A673 (cell line): Measurements from ENCODE around the gene SEC16A. TPM values are rescaled to one million over a fixed set of nuclear protein-coding genes. Genes with fewer than 3 reads are reported as not detected.

Source experiments
- BruUV-seq: library from RNA; stranded (reverse); fragments of 400-500 nt; replicated peaks from 2 replicates; lab custom pipeline; 2021; lab: Mats Ljungman, UMichigan
- CTCF ChIA-PET: fragments of 300-600 bp; sonication (Branson Sonifier 250); formaldehyde crosslinking; loops from one replicate; lab custom pipeline; 2022; ENCODE audit warnings: antibody characterized with exemption; lab: Charles Lee
- POLR2A ChIA-PET: fragments of 300-600 bp; sonication (Branson Sonifier 250); formaldehyde crosslinking; loops from one replicate; lab custom pipeline; 2022; ENCODE audit warnings: antibody characterized with exemption; ENCODE audit not compliant: low non-redundant PET; lab: Charles Lee
- DNase-seq: peaks from one replicate; pipeline ENCODE4 v3.0.0-alpha.2; 2015; ENCODE audit warnings: low spot score
- H3K27ac ChIP-seq: fragments of 200-600 bp; sonication (generic); 2 replicates; pipeline ENCODE4 v1.5.1; 2016; ENCODE audit warnings: mixed run types, low read depth, mild to moderate bottlenecking, mixed read lengths, antibody characterized with exemption, low read length; ENCODE audit not compliant: poor library complexity, severe bottlenecking
- H3K27me3 ChIP-seq: fragments of 200-600 bp; sonication (generic); replicated peaks from 2 replicates; pipeline ENCODE4 v1.6.1; 2017; ENCODE audit warnings: mixed run types, low read depth, mild to moderate bottlenecking, mixed read lengths, antibody characterized with exemption, low read length; ENCODE audit not compliant: insufficient read depth, poor library complexity
- H3K36me3 ChIP-seq: fragments of 200-600 bp; sonication (generic); 2 replicates; pipeline ENCODE4 v1.6.1; 2016; ENCODE audit warnings: mixed run types, mild to moderate bottlenecking, mixed read lengths, antibody characterized with exemption, low read length; ENCODE audit not compliant: insufficient read depth, poor library complexity, severe bottlenecking
- H3K4me1 ChIP-seq: fragments of 200-600 bp; sonication (generic); 2 replicates; pipeline ENCODE4 v1.6.1; 2017; ENCODE audit warnings: mixed run types, mild to moderate bottlenecking, mixed read lengths, antibody characterized with exemption, low read length; ENCODE audit not compliant: insufficient read depth, poor library complexity, severe bottlenecking
- H3K4me3 ChIP-seq: fragments of 200-600 bp; sonication (generic); 2 replicates; pipeline ENCODE4 v1.5.1; 2016; ENCODE audit warnings: low read depth, mixed run types, mild to moderate bottlenecking, mixed read lengths, low read length; ENCODE audit not compliant: poor library complexity, severe bottlenecking
- H3K9me3 ChIP-seq: fragments of 200-600 bp; sonication (generic); 2 replicates; pipeline ENCODE4 v1.6.1; 2016; ENCODE audit warnings: mixed run types, low read depth, mild to moderate bottlenecking, mixed read lengths, antibody characterized with exemption, low read length; ENCODE audit not compliant: poor library complexity, severe bottlenecking
- CTCF ChIP-seq: fragments of 300-800, 200-600 bp; sonication (generic); conservative IDR thresholded peaks from 2 replicates; pipeline ENCODE4 v1.5.1; 2017; ENCODE audit warnings: low read depth, mild to moderate bottlenecking, antibody characterized with exemption, low read length, moderate library complexity, mixed read lengths
- EZH2 ChIP-seq: fragments of 200-600 bp; sonication (generic); IDR thresholded peaks from 2 replicates; pipeline ENCODE4 v1.6.1; 2017; ENCODE audit warnings: borderline replicate concordance, low read depth, mild to moderate bottlenecking, mixed read lengths, antibody characterized with exemption, low read length; ENCODE audit not compliant: poor library complexity, severe bottlenecking
- intact Hi-C: fragments of 100-400 bp; cut with micrococcal nuclease; formaldehyde crosslinking; loops from one replicate; pipeline ENCODE4 v1.10.0; 2022; ENCODE audit not compliant: unreplicated experiment
- total RNA-seq: library from RNA; stranded (reverse); gene quantifications from 2 replicates; pipeline ENCODE4 v1.2.3, GENCODE V29; 2021

SEC16A gene
- total RNA-seq, 1 experiment from 2014 or later = 72.9 TPM

DNA sequence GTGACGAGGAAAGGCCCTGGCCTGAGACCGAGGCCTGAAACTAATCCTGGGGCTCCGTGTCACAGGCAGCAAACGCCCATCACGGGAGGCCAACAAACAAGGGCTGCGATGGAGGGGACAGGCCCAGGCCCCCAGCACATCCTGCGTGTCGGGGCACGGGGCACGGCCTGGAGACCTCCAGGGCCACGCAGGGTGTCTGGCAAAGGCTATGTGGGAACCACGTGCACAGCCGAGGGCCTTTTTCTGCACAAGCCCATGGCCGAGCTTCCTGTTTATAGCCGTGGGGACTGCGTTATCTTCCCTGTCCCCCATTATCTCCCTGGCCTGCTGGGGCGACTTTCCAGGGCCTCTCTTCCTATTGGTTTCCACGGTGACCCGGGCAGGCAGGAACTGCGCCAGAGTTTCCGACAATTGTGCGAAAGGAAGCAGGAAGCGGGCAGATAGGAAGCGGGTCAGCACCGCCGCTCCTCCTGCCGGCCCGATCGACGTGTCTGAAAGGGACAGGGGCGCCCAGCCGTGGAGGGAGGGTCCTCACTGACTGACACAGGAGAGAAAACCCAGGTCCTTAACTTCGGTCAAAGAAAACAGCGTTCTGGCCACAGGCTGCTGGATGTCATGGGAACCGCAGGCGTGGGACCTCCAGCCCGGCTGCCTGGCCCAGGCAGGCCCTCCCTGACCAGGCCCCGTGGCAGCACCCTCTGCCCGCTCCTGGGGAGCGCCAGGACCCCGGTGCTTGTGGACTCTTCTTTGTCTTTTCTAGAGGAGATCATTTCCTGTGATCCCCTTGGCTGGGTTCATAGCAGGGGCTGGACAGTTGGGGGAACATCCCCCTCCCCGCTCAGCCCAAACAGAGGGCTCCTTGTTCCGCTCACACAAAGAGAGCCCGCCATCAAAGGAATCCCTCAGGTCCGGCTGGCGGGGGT, 29.1 kb upstream of the SEC16A start:
- TF ChIP-seq CTCF (no peak), EZH2 (no peak)
- intact Hi-C loops = no loop called here
- H3K4me3 ChIP-seq = no peak overlapping the region
- ChIA-PET CTCF (no interaction called here), POLR2A (no interaction called here)
- no peak for DNase-seq
- H3K27ac ChIP-seq = no peak overlapping the region
- no peaks in the 10 kb centered on the region for H3K9me3 ChIP-seq
- H3K36me3 ChIP-seq = peaks cover 49% of the 10 kb centered on the region
- no peaks in the 10 kb centered on the region for H3K27me3 ChIP-seq
- BruUV-seq = no TSS peak
- no peaks in the 10 kb centered on the region for H3K4me1 ChIP-seq

DNA sequence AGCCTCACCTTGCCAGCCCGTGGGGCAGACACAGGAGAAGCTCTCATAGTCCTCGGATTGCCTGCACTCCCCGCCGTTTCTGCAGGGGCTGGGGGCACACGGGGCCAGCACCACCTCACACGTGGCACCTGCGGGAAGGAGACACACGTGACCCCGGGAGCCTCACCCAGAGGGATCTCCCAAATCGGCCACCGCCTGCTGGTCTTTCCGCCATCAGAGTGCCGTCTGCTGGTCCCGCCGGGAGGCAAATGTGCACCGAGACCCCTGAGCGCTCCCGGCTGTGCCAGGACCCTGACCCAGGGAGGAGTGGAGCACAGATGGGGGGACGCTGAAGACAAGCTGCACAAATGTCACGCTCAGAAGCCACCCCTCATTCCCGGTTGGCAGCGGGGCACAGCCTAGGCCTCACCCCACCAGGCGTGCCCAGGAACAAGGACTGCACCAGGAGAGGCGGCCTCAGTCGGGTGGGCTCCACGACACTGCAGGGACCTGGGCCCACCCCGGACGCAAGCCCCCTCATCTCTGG, 28.4 kb upstream of the SEC16A start:
- Histone ChIP-seq H3K27ac (no peak overlapping the region), H3K4me1 (no peaks in the 10 kb centered on the region), H3K9me3 (no peaks in the 10 kb centered on the region), H3K27me3 (no peaks in the 10 kb centered on the region), H3K36me3 (peaks cover 49% of the 10 kb centered on the region), H3K4me3 (no peak overlapping the region)
- TF ChIP-seq CTCF (no peak), EZH2 (no peak)
- POLR2A ChIA-PET = no interaction called here
- intact Hi-C loops = no loop called here
- no peak for DNase-seq
- BruUV-seq = no TSS peak
- CTCF ChIA-PET = no interaction called here

- DNase-seq = no peak
- Histone ChIP-seq H3K9me3 (no peaks in the 10 kb centered on the region), H3K4me1 (no peaks in the 10 kb centered on the region), H3K4me3 (no peak overlapping the region), H3K27ac (no peak overlapping the region), H3K27me3 (no peaks in the 10 kb centered on the region), H3K36me3 (peaks cover 48% of the 10 kb centered on the region)
- CTCF ChIA-PET = no interaction called here
- TF ChIP-seq CTCF (no peak), EZH2 (no peak)
- no TSS peak for BruUV-seq
- POLR2A ChIA-PET = no interaction called here
- intact Hi-C loops = no loop called here
These were observed 27.7 kb upstream of the SEC16A start for GRCh38 chr9:136510561-136510960.
